GM12873 (cell line): ENCODE data around the gene USP17L20.
"Not testable (repeated sequence)": the region's sequence is repeated elsewhere in the genome, so short reads cannot be mapped to it uniquely, and the experiment has no call there.

Experiments used
- CTCF ChIP-seq: IDR thresholded peaks from 2 replicates; pipeline ENCODE4 v1.5.1; 2012; ENCODE audit warnings: low read depth, mild to moderate bottlenecking, moderate library complexity, low read length, control low read depth; ENCODE audit not compliant: insufficient read depth; ENCODE audit errors: missing control alignments

USP17L20 gene

DNA sequence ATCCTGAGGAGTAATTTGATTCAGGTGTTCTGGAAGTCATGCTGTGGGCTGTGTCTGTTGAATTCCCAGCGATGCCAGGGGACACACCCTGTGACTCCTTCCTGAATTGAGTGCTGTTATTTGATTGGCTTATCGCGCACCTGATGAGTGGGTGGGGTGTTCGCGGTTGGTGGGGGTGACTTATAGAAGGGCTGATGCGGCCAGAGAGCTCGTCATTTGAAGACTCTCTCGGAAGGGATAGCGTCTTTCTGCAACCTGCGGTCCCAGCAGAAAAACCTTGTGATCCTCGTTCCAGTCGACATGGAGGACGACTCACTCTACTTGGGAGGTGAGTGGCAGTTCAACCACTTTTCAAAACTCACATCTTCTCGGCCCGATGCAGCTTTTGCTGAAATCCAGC lies at the start of gene USP17L20:
Gene USP17L20 (plus strand): TSS at position 301 of the 400 bp plus-strand sequence. CDS start 0 bp downstream, at position 301.
- not testable (repeated sequence) for TF ChIP-seq CTCF

DNA sequence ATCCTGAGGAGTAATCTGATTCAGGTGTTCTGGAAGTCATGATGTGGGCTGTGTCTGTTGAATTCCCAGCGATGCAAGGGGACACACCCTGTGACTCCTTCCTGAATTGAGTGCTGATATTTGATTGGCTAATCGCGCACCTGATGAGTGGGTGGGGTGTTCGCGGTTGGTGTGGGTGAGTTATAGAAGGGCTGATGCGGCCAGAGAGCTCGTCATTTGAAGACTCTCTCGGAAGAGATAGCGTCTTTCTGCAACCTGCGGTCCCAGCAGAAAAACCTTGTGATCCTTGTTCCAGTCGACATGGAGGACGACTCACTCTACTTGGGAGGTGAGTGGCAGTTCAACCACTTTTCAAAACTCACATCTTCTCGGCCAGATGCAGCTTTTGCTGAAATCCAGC lies 47.6 kb upstream of the USP17L20 start, which contains the start of gene USP17L10:
Gene USP17L10 (plus strand): TSS at position 301 of the 400 bp plus-strand sequence. CDS start 0 bp downstream, at position 301.
- not testable (repeated sequence) for TF ChIP-seq CTCF

DNA sequence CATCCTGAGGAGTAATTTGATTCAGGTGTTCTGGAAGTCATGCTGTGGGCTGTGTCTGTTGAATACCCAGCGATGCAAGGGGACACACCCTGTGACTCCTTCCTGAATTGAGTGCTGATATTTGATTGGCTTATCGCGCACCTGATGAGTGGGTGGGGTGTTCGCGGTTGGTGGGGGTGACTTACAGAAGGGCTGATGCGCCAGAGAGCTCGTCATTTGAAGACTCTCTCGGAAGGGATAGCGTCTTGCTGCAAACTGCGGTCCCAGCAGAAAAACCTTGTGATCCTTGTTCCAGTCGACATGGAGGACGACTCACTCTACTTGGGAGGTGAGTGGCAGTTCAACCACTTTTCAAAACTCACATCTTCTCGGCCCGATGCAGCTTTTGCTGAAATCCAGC lies 42.8 kb upstream of the USP17L20 start, which contains the start of gene USP17L11:
Gene USP17L11 (plus strand): TSS at position 301 of the 400 bp plus-strand sequence. CDS start 0 bp downstream, at position 301.
- TF ChIP-seq CTCF, result not testable (repeated sequence)

DNA sequence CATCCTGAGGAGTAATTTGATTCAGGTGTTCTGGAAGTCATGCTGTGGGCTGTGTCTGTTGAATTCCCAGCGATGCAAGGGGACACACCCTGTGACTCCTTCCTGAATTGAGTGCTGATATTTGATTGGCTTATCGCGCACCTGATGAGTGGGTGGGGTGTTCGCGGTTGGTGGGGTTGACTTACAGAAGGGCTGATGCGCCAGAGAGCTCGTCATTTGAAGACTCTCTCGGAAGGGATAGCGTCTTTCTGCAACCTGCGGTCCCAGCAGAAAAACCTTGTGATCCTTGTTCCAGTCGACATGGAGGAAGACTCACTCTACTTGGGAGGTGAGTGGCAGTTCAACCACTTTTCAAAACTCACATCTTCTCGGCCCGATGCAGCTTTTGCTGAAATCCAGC lies 38.1 kb upstream of the USP17L20 start, which contains the start of gene USP17L12:
Gene USP17L12 (plus strand): TSS at position 301 of the 400 bp plus-strand sequence. CDS start 0 bp downstream, at position 301.
- not testable (repeated sequence) for TF ChIP-seq CTCF

- not testable (repeated sequence) for TF ChIP-seq CTCF
Measured at GRCh38 chr4:9224596-9224995, 33.3 kb upstream of the USP17L20 start, which contains the start of gene USP17L13. TSS of gene USP17L13 (plus strand) at chr4:9224896. CDS start at chr4:9224896, 0 bp downstream.

DNA sequence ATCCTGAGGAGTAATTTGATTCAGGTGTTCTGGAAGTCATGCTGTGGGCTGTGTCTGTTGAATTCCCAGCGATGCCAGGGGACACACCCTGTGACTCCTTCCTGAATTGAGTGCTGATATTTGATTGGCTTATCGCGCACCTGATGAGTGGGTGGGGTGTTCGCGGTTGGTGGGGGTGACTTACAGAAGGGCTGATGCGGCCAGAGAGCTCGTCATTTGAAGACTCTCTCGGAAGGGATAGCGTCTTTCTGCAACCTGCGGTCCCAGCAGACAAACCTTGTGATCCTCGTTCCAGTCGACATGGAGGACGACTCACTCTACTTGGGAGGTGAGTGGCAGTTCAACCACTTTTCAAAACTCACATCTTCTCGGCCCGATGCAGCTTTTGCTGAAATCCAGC lies 23.8 kb upstream of the USP17L20 start, which contains the start of gene USP17L15:
Gene USP17L15 (plus strand): TSS at position 301 of the 400 bp plus-strand sequence. CDS start 0 bp downstream, at position 301.
- TF ChIP-seq CTCF, result not testable (repeated sequence)

GRCh38 chr4:9243579-9243978 lies 14.3 kb upstream of the USP17L20 start, which contains the start of gene USP17L17:
TSS of gene USP17L17 (plus strand) at chr4:9243879. CDS start at chr4:9243879, 0 bp downstream.
- not testable (repeated sequence) for TF ChIP-seq CTCF
